CD14-positive monocyte (primary cell): Measurements from ENCODE around the gene KRTAP10-10. TPM values are rescaled to one million over a fixed set of nuclear protein-coding genes. Genes with fewer than 3 reads are reported as not detected.

Source experiments
- DNase-seq, 3 donors: peaks; one replicate each; pipeline ENCODE4 v3.0.0-alpha.2; 2011 to 2022
- H2AFZ ChIP-seq: 2 replicates; pipeline ENCODE4 v1.6.0; 2012; ENCODE audit warnings: mild to moderate bottlenecking, low read depth, low read length, inconsistent platforms; ENCODE audit not compliant: insufficient read depth, poor library complexity, severe bottlenecking
- H3K27ac ChIP-seq, 2 donors: 1 replicate in 1 of 2; 2 replicates in 1 of 2; pipeline ENCODE4 v1.5.1; 2012 to 2013; ENCODE audit warnings: low read length in 2 of 2, control low read depth in 1 of 2, inconsistent platforms in 1 of 2, low read depth in 1 of 2, mild to moderate bottlenecking in 1 of 2
- H3K27me3 ChIP-seq, 2 donors: one replicate each; pipeline versions ENCODE4 v1.6.0 to v1.6.1; 2011 to 2013; ENCODE audit warnings: low read length in 2 of 2; ENCODE audit not compliant: control insufficient read depth in 2 of 2, insufficient read depth in 2 of 2
- H3K36me3 ChIP-seq, 2 donors: replicated peaks in 1 of 2; 1 replicate in 1 of 2; 2 replicates in 1 of 2; pipeline versions ENCODE4 v1.5.1 to v1.6.1; 2012 to 2013; ENCODE audit warnings: low read length in 2 of 2, control low read depth in 1 of 2, inconsistent platforms in 1 of 2, mild to moderate bottlenecking in 1 of 2; ENCODE audit not compliant: insufficient read depth in 2 of 2, control insufficient read depth in 1 of 2
- H3K4me1 ChIP-seq, 2 donors: 1 replicate in 1 of 2; 2 replicates in 1 of 2; pipeline versions ENCODE4 v1.5.1 to v1.6.1; 2012 to 2013; ENCODE audit warnings: low read length in 2 of 2, control low read depth in 1 of 2, inconsistent platforms in 1 of 2, mild to moderate bottlenecking in 1 of 2, moderate library complexity in 1 of 2; ENCODE audit not compliant: insufficient read depth in 2 of 2, control insufficient read depth in 1 of 2
- H3K4me2 ChIP-seq: replicated peaks from 2 replicates; pipeline ENCODE3; 2012; ENCODE audit warnings: low read length, moderate library complexity, mild to moderate bottlenecking; ENCODE audit not compliant: poor library complexity, severe bottlenecking; ENCODE audit errors: extremely low read depth
- H3K4me3 ChIP-seq, 3 experiments: fragments of 200-600 bp in 1 of 3; sonication (generic) in 1 of 3; replicated peaks in 1 of 3; 1 replicate in 2 of 3; 2 replicates in 1 of 3; pipeline ENCODE4 v1.5.1; 2011 to 2013; ENCODE audit warnings: low read length in 3 of 3, mild to moderate bottlenecking in 3 of 3, control low read depth in 2 of 3, low read depth in 2 of 3, inconsistent platforms in 1 of 3, moderate library complexity in 1 of 3
- H3K79me2 ChIP-seq: 2 replicates; pipeline ENCODE4 v1.6.0; 2012; ENCODE audit warnings: mild to moderate bottlenecking, control low read depth, inconsistent platforms, low read length, moderate library complexity; ENCODE audit not compliant: insufficient read depth
- H3K9ac ChIP-seq: 2 replicates; pipeline ENCODE4 v1.6.0; 2017; ENCODE audit warnings: low read length, mild to moderate bottlenecking; ENCODE audit not compliant: insufficient read depth, poor library complexity, severe bottlenecking
- H3K9me3 ChIP-seq, 2 donors: replicated peaks in 1 of 2; 1 replicate in 1 of 2; 2 replicates in 1 of 2; pipeline versions ENCODE4 v1.5.1 to v1.6.1; 2012 to 2013; ENCODE audit warnings: low read length in 2 of 2, control low read depth in 1 of 2; ENCODE audit not compliant: control insufficient read depth in 1 of 2, insufficient read depth in 1 of 2
- H4K20me1 ChIP-seq: 2 replicates; pipeline ENCODE4 v1.6.0; 2012; ENCODE audit warnings: mild to moderate bottlenecking, low read length, control low read depth, moderate library complexity; ENCODE audit not compliant: insufficient read depth
- H3K27ac Mint-ChIP-seq, 7 donors: one replicate each; pipeline ENCODE4 v1.8.0; 2020; ENCODE audit warnings: mild to moderate bottlenecking in 7 of 7, mixed read lengths in 7 of 7, moderate library complexity in 6 of 7, inconsistent platforms in 2 of 7
- H3K27me3 Mint-ChIP-seq, 3 donors: one replicate each; pipeline ENCODE4 v1.8.0; 2021 to 2022; ENCODE audit warnings: low read depth in 3 of 3, mild to moderate bottlenecking in 3 of 3, mixed read lengths in 3 of 3, moderate library complexity in 3 of 3, inconsistent platforms in 1 of 3
- H3K36me3 Mint-ChIP-seq, 2 donors: one replicate each; pipeline ENCODE4 v1.8.0; 2020; ENCODE audit warnings: mixed read lengths in 2 of 2, inconsistent platforms in 1 of 2, mild to moderate bottlenecking in 1 of 2
- H3K4me1 Mint-ChIP-seq: one replicate; pipeline ENCODE4 v1.8.0; 2020; ENCODE audit warnings: mild to moderate bottlenecking, mixed read lengths
- H3K4me3 Mint-ChIP-seq, 2 donors: one replicate each; pipeline ENCODE4 v1.8.0; 2020; ENCODE audit warnings: mild to moderate bottlenecking in 2 of 2, mixed read lengths in 2 of 2, moderate library complexity in 1 of 2
- H3K9me3 Mint-ChIP-seq, 7 donors: one replicate each; pipeline ENCODE4 v1.8.0; 2020 to 2022; ENCODE audit warnings: mixed read lengths in 7 of 7, mild to moderate bottlenecking in 6 of 7, moderate library complexity in 6 of 7, inconsistent platforms in 2 of 7
- CTCF ChIP-seq: fragments of 200-600 bp; IDR thresholded peaks from one replicate; pipeline ENCODE4 v1.8.0; 2022; ENCODE audit warnings: antibody characterized with exemption, mild to moderate bottlenecking
- WGBS: methylation state at CpG from one replicate; pipeline ENCODE4 v1.1.5; 2013; ENCODE audit warnings: missing lambda C conversion rate; ENCODE audit not compliant: insufficient coverage; 5-methylcytosine and 5-hydroxymethylcytosine counted together
- intact Hi-C, 2 donors: fragments of 100-400 bp; cut with micrococcal nuclease; formaldehyde crosslinking; loops; one replicate each; pipeline versions ENCODE4 v1.15.0 to v1.15.1; 2023
- polyA plus RNA-seq, 3 donors: library from polyadenylated mRNA; depleted of rRNA in 1 of 3; unstranded in 2 of 3; stranded (reverse) in 1 of 3; fragments of 300-500 nt in 2 of 3; fragments of >200 nt in 1 of 3; fragmentation: Illumina TruSeq in 2 of 3; gene quantifications; 1 replicate in 2 of 3; 2 replicates in 1 of 3; pipeline ENCODE4 v1.2.3, GENCODE V29; 2012 to 2021

The KRTAP10-10 gene
- polyA plus RNA-seq, 3 donors: not detected

- Histone ChIP-seq H3K4me2 (no peak overlapping the region), H3K27me3 (no peaks in the 10 kb centered on the region), H3K4me1 (no peaks in the 10 kb centered on the region), H3K27ac (no peak overlapping the region), H4K20me1 (no peaks in the 10 kb centered on the region), H3K9me3 (peaks cover 28 to 33% of the 10 kb centered on the region in 2 donors), H3K4me3 (no peak overlapping the region), H3K9ac (no peak overlapping the region), H2AFZ (no peak overlapping the region), H3K79me2 (no peaks in the 10 kb centered on the region), H3K36me3 (no peaks in the 10 kb centered on the region)
- Mint-ChIP-seq H3K4me1 (no peaks in the 10 kb centered on the region), H3K9me3 (peaks cover 19 to 46% (median 38%) of the 10 kb centered on the region in 7 donors), H3K36me3 (no peaks in the 10 kb centered on the region), H3K27me3 (peaks cover 6 to 10% (median 9%) of the 10 kb centered on the region in 3 donors), H3K4me3 (no peak overlapping the region), H3K27ac (no peak overlapping the region)
- no CpG with 5 or more reads among the region's 1 CpG for WGBS
- no peak for DNase-seq
- TF ChIP-seq CTCF: no peak
- intact Hi-C loops: no loop called here
Measured at GRCh38 chr21:44671911-44672310, 34.8 kb downstream of the KRTAP10-10 start.

- no peak for TF ChIP-seq CTCF
- H3K4me3 ChIP-seq: no peak overlapping the region
- no peaks in the 10 kb centered on the region for H3K36me3 ChIP-seq
- H4K20me1 ChIP-seq: no peaks in the 10 kb centered on the region
- H3K79me2 ChIP-seq: no peaks in the 10 kb centered on the region
- H3K9ac ChIP-seq: no peak overlapping the region
- 100% methylated on average over 6 of the region's 13 CpGs for WGBS
- no peaks in the 10 kb centered on the region for H3K27me3 ChIP-seq
- Mint-ChIP-seq H3K4me1 (no peaks in the 10 kb centered on the region), H3K27me3 (peaks cover 5 to 17% (median 10%) of the 10 kb centered on the region in 3 donors), H3K9me3 (peaks cover 6 to 21% (median 10%) of the 10 kb centered on the region in 7 donors), H3K27ac (no peak overlapping the region), H3K4me3 (no peak overlapping the region), H3K36me3 (no peaks in the 10 kb centered on the region)
- no peak overlapping the region for H3K27ac ChIP-seq
- H2AFZ ChIP-seq: no peak overlapping the region
- H3K4me2 ChIP-seq: no peak overlapping the region
- no peak for DNase-seq
- H3K4me1 ChIP-seq: no peaks in the 10 kb centered on the region
- intact Hi-C loops: no loop called here
- H3K9me3 ChIP-seq: peaks cover under 1 to 3% of the 10 kb centered on the region in 2 donors
Measured at GRCh38 chr21:44677881-44678280, 40.7 kb downstream of the KRTAP10-10 start.
